GM12864 (cell line): ENCODE data around the gene UQCC2.

Source experiments
- DNase-seq: peaks from one replicate; pipeline ENCODE4 v3.0.0-alpha.2; 2011; ENCODE audit warnings: low read depth
- H3K4me3 ChIP-seq: 2 replicates; pipeline ENCODE4 v1.5.1; 2011; ENCODE audit warnings: mild to moderate bottlenecking, low read depth, low read length, control low read depth
- TF ChIP-seq, protein P1 (sequence below): IDR thresholded peaks from 2 replicates; pipeline ENCODE4 v1.5.1; 2011; ENCODE audit warnings: low read depth, mild to moderate bottlenecking, moderate library complexity, low read length, control low read depth, inconsistent platforms; ENCODE audit errors: missing control alignments

Gene UQCC2

DNA sequence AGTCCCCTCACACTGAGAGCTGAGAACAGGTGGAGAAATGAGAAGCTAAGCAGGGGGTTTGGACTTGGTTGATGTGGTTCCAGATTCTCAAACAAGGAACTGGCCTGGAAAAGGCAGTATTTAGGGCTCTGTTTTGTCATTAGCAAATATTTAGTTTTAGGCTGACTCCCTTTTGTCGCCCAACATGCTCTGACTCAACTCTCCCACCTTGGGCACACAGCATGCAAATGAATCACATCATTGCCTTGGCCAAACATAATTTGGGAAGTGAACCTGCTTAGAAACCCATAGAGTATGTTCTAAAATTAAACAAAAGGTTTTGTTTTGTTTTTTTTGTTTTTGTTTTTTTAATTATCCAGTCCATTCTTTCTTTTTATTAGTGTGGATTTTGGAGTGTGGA is 9.5 kb upstream of the UQCC2 start:
- DNase-seq: no peak
- TF ChIP-seq, protein P1, sequence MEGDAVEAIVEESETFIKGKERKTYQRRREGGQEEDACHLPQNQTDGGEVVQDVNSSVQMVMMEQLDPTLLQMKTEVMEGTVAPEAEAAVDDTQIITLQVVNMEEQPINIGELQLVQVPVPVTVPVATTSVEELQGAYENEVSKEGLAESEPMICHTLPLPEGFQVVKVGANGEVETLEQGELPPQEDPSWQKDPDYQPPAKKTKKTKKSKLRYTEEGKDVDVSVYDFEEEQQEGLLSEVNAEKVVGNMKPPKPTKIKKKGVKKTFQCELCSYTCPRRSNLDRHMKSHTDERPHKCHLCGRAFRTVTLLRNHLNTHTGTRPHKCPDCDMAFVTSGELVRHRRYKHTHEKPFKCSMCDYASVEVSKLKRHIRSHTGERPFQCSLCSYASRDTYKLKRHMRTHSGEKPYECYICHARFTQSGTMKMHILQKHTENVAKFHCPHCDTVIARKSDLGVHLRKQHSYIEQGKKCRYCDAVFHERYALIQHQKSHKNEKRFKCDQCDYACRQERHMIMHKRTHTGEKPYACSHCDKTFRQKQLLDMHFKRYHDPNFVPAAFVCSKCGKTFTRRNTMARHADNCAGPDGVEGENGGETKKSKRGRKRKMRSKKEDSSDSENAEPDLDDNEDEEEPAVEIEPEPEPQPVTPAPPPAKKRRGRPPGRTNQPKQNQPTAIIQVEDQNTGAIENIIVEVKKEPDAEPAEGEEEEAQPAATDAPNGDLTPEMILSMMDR: no peak
- no peak overlapping the region for H3K4me3 ChIP-seq

DNA sequence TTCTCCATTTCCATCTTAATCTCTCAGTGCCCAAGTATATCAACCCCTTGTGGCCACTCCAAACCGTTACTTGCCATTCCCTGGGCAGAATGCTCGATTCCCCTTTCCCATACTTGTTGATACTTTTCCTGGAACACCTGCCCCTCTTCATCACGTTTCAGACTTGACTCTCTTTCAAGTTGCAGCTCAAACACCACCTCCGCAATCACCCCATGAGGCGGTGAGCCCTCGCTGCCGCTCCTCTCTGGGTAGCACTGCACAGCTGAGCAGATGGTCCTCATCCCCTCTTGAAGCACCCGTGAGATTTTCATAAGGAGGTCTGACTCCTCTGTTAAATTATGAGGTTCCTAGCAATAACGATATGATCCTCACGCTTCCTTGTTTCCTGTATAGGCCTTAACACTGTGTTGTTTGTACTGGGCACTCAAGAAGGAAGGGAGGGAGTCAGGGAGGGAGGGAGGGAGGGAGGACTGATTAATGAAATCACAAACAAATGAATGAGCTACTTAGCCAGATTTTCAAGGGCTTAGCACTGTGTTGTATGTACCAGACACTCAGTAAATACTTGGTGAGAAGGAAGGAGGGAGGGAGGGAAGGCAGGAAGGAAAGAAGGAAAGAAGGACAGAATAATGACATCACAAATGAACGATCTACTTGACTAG is 8.0 kb upstream of the UQCC2 start:
- no peak overlapping the region for H3K4me3 ChIP-seq
- DNase-seq: no peak
- TF ChIP-seq, protein P1: no peak

DNA sequence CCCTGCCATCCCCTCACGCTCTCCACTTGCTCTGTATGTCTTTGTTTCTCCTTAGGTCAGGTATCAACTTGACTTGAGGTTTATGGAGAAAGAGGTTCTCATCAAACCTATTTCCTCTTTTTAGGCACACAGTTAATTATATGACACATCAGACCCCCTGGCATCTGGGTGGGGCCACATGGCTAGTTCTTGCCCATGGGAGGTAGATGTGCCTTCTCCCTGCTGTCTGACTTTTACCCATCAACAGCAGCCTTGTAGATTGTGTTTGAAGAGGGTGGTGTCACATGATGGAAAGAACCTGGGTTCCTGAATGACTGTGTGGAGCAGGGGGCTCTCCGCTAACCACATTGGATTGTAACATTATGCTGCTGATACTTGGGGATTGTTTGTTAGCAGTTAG is 7.2 kb upstream of the UQCC2 start:
- DNase-seq: no peak
- TF ChIP-seq, protein P1: no peak
- H3K4me3 ChIP-seq: no peak overlapping the region

DNA sequence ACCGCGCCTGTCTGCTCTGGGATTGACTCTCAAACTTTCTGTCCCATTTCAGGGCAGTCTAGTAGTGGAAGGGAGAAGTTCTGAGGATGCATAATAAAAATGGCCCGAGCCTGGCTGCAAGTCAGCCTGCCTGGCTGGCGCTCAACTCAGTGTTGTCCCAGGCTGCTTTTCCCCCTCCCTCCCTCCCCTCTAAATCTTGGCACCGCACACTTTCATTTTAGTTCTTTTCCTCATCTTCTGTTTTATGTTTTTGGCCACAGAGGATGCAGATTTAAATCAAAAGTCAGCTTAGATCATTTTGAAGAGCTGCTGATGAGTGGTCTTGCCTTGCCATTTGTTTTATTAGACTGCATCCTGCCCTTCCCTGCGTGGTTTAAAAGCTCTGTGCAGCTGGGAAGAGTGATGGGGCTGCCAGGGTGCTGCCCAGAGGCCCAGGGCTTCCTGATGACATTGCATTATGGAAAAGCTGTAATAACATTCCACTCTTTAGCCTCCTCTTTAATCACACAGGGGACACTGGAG is 6.5 kb upstream of the UQCC2 start:
- TF ChIP-seq, protein P1: no peak
- H3K4me3 ChIP-seq: no peak overlapping the region
- no peak for DNase-seq

DNA sequence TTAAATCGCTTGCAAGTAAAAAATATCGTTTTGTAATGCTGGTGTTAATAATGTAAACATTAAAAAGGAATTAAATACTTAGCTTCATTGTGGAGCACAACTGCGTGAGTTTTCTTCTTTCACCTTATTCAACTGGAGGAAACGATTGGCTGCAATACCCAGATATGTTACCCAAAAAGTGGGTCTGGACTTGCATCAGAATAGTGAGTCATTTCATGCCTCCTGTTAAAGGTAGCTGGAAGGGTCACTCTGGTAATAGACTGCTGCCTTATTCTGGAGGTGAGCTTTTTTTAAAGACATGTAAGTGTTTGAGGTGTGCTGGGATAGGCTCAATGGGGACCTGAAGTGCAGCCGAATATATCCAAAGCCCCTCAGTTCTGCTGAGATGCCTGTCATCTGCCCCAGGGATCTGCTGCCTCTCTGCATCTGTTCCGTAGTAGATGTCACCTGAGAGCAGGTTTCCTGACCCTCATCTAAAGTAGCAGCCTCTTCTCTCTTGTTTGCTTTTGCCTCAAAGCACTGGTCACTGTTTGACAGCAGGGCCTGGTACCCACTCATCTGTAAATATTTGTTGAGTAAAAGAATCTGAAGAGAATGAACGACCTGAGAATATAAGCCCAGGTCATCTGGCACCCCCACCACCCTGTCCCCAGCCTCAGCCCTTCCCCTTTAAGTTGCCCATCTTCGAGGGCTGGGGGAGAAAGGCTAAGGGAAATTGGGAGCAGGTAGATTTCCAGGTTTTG is 5.6 kb upstream of the UQCC2 start:
- TF ChIP-seq, protein P1: no peak
- no peak for DNase-seq
- no peak overlapping the region for H3K4me3 ChIP-seq

DNA sequence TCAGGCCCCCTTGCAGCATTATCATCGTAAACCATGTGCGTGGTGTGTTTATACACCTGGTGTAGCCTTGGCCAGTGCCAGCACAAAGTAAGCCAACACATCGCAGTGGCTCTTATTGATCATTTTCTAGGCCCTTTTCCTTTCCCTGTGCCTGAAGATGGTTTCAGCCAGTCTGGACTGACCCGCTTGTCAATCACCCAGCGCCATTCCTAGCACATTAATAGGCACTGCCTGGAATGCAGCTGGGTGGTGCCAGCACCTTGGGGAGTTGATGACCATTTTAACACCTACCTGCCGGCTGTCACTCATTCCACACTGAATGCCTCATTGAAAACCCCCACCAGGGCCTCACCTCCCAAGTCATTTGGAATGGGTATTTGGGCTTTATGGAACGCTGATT is 4.9 kb upstream of the UQCC2 start:
- TF ChIP-seq, protein P1: no peak
- DNase-seq: no peak
- H3K4me3 ChIP-seq: no peak overlapping the region
